ENCODE measurements around the gene DLGAP3.
"Not testable (repeated sequence)": the region's sequence is repeated elsewhere in the genome, so short reads cannot be mapped to it uniquely, and the experiment has no call there.

DLGAP3 gene

DNA sequence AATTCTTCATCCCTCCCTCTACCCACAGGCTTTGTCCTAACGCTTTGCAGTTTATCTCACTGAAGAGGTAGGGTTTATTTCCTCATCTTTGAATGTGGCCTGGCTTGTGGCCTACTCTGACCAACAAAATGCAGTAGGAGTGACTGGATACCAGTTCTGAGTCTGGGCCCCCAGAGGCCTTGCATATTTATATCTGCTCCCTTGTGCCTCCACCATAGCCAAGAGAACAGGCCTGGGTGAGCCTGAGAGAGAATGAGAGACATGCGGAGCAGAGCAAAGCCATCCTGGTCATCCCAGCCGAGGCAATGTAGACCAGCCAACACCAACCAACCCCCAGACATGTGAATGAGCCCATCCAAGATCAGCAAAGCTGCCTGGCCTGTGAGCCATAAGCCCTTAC lies 100.2 kb downstream of the DLGAP3 start:
- no peak for DNase-seq (ENCODE audit: low spot score)

GRCh38 chr1:34828611-34829010 lies 100.8 kb downstream of the DLGAP3 start:
- no peak for DNase-seq (ENCODE audit: low spot score)

- no peak for DNase-seq (ENCODE audit: low spot score)
Observed at GRCh38 chr1:34827341-34827941, 102.0 kb downstream of the DLGAP3 start.

GRCh38 chr1:34825455-34826091 lies 103.9 kb downstream of the DLGAP3 start:
- DNase-seq (ENCODE audit: low spot score), result no peak

GRCh38 chr1:34824817-34825454 lies 104.5 kb downstream of the DLGAP3 start:
- no peak for DNase-seq (ENCODE audit: low spot score)

DNA sequence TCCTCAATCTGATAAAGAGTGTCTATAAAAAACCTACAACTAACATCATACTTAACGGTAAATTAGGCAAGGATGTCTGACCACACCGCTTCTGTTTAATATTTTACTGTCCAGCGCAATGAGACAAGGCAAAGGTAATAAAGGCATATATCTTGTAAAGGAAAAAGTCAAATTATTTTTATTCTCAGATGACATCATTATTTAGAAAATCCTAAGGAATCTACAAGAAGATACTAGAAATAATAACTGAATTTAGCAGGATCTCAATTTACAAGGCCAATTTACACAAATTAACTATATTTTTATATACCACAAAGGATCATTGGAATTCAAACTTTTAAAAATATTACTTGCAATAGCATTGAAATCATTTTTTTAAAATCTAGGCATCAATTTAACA lies 107.2 kb downstream of the DLGAP3 start:
- no peak for DNase-seq (ENCODE audit: low spot score)

DNA sequence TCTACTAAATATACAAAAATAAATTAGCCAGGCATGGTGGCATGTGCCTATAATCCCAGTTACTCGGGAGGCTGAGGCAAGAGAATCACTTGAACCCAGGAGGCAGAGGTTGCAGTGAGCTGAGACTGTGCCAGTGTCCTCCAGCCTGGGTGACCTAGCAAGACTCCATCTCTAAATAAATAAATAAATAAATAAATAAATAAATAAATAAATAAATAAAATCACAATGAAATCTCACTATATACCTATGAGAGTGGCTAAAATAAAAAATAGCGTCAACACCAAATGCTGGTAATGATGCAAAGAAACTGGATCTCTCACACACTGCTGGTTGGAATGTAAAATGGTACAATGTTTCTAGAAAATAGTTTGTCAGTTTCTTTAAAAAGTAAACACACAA lies 110.6 kb downstream of the DLGAP3 start:
- DNase-seq (ENCODE audit: low spot score), result not testable (repeated sequence)

GRCh38 chr1:34816778-34817177 lies 112.7 kb downstream of the DLGAP3 start:
- DNase-seq (ENCODE audit: low spot score), result no peak

GRCh38 chr1:34816332-34816731 lies 113.1 kb downstream of the DLGAP3 start:
- no peak for DNase-seq (ENCODE audit: low spot score)

Data from activated CD4-positive, alpha-beta T cell treated with anti-CD3 and anti-CD28 coated beads, Interleukin-2, Interleukin-4, amounts not matched to agents 100 ng/mL and 50 ng/mL, durations not matched to agents 16 hours and 8 hours (primary cell).